HG03135 (cell line): ENCODE measurements around the gene MARCHF10.
"Not testable (repeated sequence)": the region's sequence is repeated elsewhere in the genome, so short reads cannot be mapped to it uniquely, and the experiment has no call there.

Experiments
- ATAC-seq: cut with Tn5 transposase; IDR thresholded peaks from one replicate; pipeline ENCODE4 v1.9.1; 2021; ENCODE audit warnings: mild to moderate bottlenecking, moderate library complexity; ENCODE audit not compliant: unreplicated experiment

MARCHF10 gene, protein sequence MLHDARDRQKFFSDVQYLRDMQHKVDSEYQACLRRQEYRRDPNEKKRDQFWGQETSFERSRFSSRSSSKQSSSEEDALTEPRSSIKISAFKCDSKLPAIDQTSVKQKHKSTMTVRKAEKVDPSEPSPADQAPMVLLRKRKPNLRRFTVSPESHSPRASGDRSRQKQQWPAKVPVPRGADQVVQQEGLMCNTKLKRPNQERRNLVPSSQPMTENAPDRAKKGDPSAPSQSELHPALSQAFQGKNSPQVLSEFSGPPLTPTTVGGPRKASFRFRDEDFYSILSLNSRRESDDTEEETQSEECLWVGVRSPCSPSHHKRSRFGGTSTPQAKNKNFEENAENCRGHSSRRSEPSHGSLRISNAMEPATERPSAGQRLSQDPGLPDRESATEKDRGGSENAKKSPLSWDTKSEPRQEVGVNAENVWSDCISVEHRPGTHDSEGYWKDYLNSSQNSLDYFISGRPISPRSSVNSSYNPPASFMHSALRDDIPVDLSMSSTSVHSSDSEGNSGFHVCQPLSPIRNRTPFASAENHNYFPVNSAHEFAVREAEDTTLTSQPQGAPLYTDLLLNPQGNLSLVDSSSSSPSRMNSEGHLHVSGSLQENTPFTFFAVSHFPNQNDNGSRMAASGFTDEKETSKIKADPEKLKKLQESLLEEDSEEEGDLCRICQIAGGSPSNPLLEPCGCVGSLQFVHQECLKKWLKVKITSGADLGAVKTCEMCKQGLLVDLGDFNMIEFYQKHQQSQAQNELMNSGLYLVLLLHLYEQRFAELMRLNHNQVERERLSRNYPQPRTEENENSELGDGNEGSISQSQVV

DNA sequence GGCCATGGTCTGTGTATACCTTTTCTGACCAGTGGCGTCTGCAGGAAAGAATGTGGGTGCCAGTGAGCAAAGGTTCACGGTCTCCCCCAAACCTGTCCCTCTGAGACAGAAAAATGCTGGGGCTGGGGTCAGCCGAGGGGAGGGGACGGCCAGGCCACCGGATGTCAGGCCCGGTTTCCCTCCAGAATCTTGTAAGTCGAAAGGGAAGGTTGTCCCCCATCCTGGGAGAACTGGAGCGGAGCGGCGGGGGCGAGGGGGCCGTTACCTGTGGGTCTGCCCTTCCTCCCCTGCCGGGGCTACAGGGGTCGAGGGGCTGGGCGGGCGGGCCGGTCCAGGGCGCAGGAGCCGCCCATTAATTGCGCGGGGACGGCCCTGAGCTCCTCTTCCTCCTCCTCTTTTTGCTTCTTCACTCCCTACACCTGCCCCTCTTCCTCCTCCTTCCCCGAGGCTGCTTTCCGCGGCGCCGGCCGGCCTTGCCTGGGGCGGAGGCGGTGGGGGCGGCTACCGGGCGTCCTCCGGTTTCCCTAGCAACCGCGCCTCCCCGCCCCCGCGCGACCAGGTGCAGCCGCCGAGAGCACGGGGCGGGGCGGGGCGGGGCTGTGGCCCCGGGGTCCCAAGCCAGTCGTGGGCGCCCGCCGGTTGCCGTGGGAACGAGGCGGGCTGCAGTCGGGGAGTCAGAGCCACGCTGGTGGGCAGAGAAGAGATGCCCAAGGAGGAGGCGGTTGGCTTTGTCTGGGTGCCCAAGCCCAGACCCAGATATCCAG is at the start of gene MARCHF10:
MARCHF10 (minus strand) TSS at position 503 of the 764 bp plus-strand sequence. CDS start 6,579 bp downstream, outside the sequence.
- ATAC-seq = no peak

DNA sequence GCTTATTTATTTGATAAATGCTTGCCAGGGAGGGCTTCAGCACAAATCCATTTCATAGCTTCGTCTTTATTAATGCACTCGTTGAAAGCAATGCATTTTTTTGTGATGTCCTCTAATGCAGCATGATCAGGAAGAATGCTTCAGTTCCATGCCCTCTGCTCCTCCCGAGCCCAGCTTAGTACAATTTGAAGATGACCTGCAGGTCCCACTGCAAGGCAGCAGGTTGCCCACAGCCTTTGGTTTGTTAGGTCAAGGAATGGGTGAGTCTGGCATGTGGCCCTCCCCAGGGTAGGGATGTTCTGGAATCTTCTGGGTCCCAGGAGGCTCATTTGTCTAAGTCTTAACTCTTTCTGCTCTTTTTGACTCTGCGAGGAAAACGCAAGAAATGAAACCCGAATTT is 49.4 kb upstream of the MARCHF10 start:
- ATAC-seq = no peak

DNA sequence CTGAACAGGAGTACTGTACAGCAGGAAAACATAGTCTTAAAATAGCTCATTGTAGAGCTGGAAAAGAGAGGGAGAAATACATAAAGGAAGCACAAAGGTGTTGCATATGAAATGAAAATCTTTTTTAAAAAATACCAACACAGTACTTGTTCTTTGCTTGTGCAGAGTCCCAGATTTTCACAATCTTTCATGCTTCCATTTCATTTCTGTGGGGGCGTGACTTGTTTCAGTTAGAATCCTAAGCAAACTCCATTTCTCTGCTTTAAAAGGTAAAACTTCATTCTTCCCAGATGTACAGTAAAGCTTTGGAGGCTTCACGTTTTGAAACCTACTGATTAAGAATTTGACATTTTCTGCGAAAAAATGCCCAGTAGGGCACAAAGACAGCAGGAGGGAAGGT is 48.5 kb upstream of the MARCHF10 start:
- ATAC-seq = no peak

DNA sequence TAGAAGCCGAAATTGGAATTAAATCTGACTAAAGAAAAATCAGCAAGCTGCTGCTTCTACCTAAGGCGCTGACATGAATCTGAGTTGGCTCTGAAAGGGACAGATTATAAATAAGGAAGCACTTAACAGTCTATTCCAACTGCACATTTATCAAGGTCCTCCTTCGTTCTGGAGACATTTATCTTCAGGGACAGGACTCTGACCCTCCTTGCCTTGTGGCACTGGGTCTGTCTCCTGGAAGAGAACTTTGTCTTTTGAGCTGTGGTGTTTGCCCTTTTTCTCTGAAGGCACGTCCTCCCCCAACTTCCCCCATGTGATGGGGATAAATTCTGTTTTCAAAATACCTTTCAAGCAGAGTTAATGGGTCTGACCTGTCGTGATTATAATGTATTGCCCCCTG is 47.0 kb upstream of the MARCHF10 start:
- no peak for ATAC-seq

DNA sequence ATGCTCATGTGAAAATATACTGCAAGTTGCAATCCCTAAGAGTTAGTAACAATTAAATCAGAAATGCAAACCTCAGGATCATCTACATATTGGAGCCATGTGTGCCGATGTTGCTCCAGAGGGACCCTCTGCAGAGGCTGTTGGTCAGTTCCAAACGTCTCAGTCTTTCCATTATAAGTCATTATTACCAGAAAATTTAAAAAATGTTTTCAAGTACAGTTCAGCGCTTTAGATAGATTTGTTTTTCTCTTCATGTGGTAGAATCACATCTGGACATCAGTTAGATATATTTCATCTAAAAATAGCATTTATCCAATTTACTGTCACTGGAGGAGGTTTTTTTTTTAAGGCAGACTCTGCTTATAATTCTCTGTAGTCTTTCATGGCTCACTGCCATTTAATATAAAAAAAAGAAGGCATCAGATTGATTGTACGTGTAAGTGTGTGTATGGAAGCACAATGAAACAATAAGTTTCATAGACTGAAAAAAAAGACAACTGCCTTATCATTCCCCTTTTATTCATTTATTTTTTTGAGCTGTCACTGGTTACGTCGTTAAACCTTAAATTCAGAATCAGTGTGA is 46.1 kb upstream of the MARCHF10 start:
- ATAC-seq = no peak

DNA sequence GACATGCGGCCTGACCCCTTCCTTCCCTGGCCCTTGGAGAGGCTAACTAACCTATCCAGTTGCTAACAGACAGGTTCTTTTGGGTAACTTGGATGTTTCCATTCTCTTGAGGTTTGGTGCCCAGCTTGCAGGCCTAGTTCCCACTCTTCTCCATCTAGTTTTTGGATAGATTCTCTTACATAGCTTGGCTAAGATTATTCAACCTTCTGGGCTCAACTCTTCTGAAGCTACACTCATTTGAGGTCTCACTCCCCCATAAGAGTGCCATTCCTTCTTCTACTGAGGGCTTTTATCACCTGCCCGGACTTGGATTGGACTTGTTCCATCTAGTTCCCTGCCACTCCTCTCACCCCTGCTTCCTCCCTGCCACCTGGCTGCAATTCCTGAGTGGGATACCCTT is 44.1 kb upstream of the MARCHF10 start:
- no peak for ATAC-seq

DNA sequence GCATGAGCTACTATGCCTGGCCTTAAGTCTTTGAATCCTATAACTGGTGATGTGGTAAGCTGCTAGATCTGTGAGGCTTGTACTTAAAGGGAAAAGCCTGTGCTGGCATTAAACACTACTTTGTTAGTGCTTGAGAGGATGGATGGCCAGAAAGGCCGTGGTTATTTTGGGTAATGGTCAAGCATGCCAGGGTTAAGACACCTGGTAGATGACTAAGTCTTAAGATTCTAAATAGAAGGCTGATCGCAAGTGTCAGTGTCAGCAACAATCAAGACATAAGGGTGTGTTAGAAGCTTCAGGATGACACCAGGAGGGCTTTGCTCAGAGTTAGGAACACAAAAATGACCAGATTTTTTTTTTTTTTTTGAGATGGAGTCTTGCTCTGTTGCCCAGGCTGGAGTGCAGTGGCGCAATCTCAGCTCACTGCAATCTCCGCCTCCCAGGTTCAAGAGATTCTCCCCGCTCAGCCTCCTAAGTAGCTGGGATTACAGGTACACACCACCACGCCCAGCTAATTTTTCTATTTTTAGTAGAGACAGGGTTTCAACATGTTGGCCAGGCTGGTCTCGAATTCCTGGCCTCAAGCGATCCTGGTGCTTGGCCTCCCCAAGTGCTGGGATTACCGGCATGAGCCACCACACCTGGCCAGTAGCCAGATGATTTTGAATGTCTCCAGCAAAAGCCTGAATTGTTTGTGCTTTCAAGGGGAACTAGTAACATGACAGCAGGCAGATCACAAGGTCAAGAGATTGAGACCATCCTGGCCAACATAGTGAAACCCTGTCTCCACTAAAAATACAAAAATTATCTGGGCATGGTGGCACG is 41.7 kb upstream of the MARCHF10 start:
- not testable (repeated sequence) for ATAC-seq

DNA sequence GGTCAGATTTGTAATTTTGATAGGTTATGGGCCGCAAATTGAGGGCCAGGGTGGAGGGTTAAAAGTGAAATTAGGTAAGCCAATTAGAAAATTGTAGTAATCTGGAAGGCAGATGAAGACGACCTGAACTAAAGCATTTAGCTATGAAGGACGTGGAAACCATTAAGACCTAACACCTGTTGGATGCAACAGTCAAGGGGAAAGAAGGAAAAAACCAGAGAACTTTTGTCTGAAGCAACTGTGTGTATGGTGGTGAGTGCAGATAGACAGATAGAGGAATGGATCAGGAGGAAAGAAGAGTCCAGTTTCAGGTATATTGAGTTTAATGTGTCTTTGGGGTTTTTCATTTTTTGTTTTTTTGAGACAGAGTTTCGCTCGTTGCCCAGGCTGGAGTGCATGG is 40.2 kb upstream of the MARCHF10 start:
- no peak for ATAC-seq

DNA sequence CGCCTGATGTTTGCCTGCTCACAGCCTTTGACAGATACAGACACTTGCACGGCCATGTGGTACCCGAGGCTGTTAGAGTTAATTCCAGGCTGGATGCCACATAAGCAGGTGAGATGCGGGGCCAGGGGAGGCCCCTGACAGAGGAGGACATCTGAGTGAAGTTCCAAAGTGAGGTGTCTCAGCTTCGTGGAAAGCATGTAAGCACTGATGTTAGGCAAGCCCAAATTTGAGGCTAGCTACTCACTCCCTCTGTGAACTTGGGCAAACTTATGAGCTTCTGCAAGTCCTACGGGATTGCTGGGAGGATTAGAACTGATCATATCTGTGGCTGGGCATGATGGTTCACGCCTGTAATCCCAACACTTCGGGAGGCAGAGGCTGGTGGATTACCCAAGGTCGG is 39.3 kb upstream of the MARCHF10 start:
- no peak for ATAC-seq

DNA sequence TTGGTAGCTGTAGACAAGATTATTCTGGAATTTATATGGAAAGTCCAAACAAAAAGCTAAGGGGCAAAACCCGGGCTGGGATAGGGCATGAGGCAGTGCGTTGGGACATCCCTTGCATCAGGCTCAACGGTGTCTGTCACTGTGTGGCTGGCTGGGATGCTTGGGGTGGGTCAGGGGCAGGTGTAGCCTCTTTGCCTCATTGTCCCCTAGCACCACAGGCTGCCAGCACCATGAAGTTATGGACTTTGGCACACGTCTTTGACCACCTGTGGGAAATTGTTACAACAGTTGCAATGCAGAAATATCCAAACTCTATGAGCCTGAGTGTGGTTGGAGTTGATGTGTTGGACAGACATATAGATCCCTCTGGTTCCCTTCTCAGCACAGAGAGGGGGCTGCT is 32.8 kb upstream of the MARCHF10 start:
- ATAC-seq = no peak

DNA sequence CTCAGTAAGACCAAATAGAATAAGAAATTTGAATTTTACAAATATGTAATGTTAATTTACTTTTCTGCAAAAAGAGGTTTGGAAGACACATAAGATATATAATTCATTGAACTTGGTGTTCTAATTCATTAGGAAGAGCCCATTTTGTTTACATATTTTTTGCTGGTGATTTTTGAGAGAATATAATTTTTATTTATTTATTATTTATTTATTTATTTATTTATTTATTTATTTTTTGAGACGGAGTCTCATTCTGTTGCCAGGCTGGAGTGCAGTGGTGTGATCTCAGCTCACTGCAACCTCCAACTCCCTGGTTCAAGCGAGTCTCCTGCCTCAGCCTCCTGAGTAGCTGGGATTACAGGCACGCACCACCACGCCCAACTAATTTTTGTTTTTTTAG is 25.7 kb upstream of the MARCHF10 start:
- ATAC-seq = not testable (repeated sequence)

DNA sequence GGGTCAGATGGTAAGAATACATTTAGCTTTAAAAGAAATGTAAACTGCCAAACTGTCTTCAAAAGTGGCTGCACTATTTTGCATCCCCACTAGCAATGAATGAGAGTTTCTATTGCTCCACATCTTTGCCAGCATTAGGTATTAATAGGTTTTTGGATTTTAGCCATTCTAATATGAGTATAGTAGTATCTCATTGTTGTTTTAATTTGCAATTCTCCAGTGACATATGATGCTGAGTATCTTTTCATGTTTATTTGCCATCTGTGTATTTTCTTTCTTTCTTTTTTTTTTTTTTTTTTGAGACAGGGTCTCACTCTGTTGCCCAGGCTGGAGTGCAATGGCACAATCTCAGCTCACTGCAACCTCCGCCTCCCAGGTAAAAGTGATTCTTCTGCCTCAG is 24.3 kb upstream of the MARCHF10 start:
- ATAC-seq = no peak

DNA sequence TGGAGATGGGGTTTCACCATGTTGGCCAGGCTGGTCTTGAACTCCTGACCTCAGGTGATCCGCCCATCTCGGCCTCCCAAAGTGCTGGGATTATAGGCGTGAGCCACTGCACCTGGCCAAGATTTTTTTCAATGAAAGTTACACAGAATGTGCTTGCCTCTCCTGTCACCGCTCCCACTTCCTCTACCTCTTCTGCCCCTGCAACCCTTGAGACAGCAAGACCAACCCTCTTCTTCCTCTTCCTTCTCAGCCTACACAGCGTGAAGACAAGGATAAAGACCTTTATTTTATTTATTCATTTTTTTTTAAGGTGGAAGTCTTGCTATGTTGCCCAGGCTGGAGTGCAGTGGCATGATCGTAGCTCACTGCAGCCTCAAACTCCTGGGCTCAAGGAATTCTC is 23.0 kb upstream of the MARCHF10 start:
- not testable (repeated sequence) for ATAC-seq

DNA sequence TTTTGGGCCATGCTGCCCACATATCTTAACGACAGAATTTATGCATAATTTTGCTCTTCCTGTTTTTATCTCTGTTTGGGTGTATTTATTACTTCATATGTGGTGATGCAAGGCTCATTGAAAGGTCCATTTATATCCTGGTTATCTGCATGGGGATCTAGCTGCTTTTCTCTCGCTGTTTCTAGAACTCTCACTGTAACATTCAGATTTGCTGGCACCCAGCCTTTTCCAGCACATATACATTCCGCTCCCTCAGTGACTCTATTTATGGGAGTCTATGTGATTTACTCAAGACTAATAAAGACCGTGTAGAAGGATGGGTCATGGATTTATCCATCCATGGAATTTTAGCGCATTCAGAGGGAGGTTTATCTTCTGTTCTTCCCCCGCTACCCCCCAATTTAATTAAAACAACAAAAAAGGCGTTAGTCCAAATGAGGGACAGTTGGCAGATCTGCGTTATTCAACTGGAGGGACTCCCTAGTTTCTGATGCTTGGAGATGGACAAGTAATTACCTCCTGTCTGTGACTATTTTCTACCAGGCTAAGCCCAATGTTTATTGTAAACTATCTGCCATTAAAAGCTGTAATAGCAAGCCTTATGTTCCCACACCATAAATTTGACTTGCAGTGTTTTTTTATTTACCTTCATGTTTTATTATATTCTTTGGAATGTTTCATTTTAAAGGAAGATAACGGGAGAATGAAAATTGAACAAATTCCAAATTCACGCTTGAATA is 19.8 kb upstream of the MARCHF10 start:
- no peak for ATAC-seq

DNA sequence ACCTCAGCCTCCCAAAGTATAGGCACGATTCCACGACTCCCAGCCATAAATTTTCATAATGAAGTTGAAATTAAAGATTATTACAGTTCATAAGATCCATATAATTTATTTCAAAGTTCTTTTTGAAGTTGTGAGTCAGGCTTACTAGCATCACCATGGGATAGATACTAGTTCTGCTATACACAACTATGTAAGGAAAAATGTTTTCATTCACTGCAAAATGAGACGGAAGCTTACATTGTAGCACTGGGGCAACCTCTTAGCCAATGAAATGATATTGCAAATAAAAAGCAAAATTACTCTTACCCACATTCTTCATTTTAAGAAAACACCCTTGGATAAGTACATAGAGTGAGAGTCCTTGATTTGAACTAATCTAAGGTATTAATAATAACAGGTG is 18.8 kb upstream of the MARCHF10 start:
- no peak for ATAC-seq

DNA sequence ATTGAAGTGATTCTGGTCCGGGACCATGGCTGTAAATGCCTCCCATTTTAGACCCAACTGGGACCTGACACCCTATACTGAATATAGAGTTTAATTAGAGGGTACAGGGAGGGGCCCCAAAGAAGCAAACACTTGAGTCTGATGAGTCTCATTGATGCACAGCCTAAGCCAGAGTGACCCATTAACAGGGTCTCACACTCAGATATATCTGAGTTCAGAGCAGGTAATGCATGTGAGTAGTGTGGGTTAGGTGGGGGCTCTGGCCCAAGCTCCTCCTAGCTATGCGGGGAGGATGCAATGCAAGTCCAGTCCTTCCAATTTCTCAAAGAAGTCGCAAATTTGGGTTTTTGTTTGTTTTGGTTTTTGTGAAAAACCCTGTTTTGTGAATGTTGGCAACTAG is 17.1 kb upstream of the MARCHF10 start:
- no peak for ATAC-seq

DNA sequence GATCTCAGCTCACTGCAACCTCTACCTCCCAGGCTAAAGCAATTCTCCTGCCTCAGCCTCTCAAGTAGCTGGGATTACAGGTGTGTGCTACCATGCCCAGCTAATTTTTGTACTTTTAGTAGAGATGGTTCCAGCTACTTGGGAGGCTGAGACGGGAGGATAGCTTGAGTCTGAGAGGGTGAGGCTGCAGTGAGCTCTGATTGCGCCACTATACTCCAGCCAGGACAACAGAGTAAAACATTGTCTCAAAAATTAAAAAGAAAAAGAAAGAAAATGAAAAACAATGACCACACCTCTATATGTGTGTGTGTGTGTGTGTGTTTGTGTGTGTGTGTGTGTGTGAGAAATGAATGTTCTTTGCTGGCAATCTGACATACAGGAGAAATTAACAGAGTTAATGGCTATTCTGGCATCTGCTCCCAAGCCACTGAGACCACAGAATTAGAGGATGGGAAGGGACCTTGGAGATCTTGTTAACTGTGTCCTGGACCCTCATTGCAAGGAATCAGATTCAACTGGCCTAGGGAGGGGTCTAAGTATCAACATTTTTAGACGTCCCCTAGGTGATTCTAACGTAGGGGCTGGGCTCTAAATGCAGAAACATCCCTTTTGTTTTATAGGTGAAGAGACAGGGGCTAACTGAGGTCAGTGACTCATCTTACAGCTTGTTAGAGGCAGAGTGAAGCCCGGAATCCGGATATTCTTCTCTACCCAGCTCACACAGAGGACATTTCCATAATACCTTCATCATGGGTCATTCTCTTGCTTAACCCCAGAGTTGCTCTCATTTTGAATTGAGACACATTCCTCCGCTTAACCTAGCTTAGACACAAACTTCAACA is 16.4 kb upstream of the MARCHF10 start:
- ATAC-seq = no peak

DNA sequence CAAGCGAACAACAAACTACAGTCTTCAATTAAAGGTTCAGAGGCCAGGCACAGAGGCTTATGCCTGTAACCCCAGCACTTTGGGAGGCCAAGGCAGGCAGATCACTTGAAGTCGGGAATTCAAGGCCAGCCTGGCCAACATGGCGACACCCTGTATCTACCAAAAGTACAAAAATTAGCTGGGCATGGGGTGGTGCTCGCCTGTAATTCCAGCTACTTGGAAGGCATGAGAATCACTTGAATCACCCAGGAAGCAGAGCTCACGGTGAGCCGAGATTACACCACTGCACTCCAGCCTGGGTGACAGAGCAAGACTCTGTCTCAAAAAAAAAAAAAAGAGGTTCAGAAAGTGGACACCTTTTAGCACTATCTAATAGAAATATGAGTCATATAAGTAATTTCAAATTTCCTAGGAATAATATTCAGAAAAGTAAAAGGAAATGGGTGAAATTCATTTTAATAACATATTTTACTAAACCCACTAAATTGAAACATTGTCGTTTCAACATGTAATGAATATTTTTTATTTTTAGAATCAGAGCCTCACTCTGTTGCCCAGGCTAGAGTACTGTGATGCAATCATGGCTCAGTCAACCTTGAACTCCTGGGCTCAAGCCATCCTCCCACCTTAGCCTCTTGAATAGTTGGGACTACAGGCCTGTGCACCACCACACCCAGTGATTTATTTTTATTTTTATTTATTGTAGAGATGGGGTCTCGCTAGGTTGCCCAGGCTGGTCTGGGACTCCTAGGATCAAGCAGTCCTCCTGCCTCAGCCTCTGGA is 15.2 kb upstream of the MARCHF10 start:
- no peak for ATAC-seq
